MCF 10A (cell line): ENCODE results near the gene PSMC5. TPM values are rescaled to one million over a fixed set of nuclear protein-coding genes. Genes with fewer than 3 reads are reported as not detected.

Experiments used
- BruUV-seq: library from RNA; stranded (reverse); fragments of 400-500 nt; replicated peaks from 2 replicates; lab custom pipeline; 2021; lab: Mats Ljungman, UMichigan
- CTCF ChIA-PET: fragments of 300-600 bp; sonication (Branson Sonifier 250); formaldehyde crosslinking; extraction: SDS; loops from one replicate; lab custom pipeline; 2021; ENCODE audit warnings: antibody characterized with exemption, inconsistent platforms; lab: Yijun Ruan, JAX
- POLR2A ChIA-PET: fragments of 300-600, 350-650 bp; sonication (Branson Sonifier 250); formaldehyde crosslinking; extraction: SDS; loops from one replicate; lab custom pipeline; 2020; ENCODE audit warnings: antibody characterized with exemption, inconsistent platforms; lab: Yijun Ruan, JAX
- DNase-seq: peaks from one replicate; pipeline ENCODE4 v3.0.0-alpha.2; 2018; ENCODE audit not compliant: unreplicated experiment
- H3K27ac Mint-ChIP-seq: one replicate; pipeline ENCODE4 v1.8.0; 2022; ENCODE audit warnings: mild to moderate bottlenecking, low read depth, mixed read lengths; ENCODE audit not compliant: unreplicated experiment
- H3K27me3 Mint-ChIP-seq: one replicate; pipeline ENCODE4 v1.8.0; 2022; ENCODE audit warnings: mixed read lengths; ENCODE audit not compliant: insufficient read depth, unreplicated experiment
- H3K36me3 Mint-ChIP-seq: one replicate; pipeline ENCODE4 v1.8.0; 2022; ENCODE audit warnings: mild to moderate bottlenecking, moderate library complexity, mixed read lengths; ENCODE audit not compliant: insufficient read depth, unreplicated experiment
- H3K4me1 Mint-ChIP-seq: one replicate; pipeline ENCODE4 v1.8.0; 2022; ENCODE audit warnings: mixed read lengths; ENCODE audit not compliant: insufficient read depth, unreplicated experiment
- H3K4me3 Mint-ChIP-seq: one replicate; pipeline ENCODE4 v1.8.0; 2022; ENCODE audit warnings: mild to moderate bottlenecking, moderate library complexity, mixed read lengths; ENCODE audit not compliant: unreplicated experiment
- H3K9me3 Mint-ChIP-seq: one replicate; pipeline ENCODE4 v1.8.0; 2022; ENCODE audit warnings: mixed read lengths; ENCODE audit not compliant: unreplicated experiment
- intact Hi-C: fragments of 100-400 bp; cut with micrococcal nuclease; formaldehyde crosslinking; loops from 2 replicates; pipeline ENCODE4 v1.14.1; 2022
- total RNA-seq: library from RNA; stranded (reverse); gene quantifications from 2 replicates; pipeline ENCODE4 v1.2.3, GENCODE V29; 2022
- TF ChIP-seq, protein P1 (sequence below): fragments of 200-600 bp; IDR thresholded peaks from one replicate; pipeline ENCODE4 v1.8.0; 2022; ENCODE audit warnings: antibody characterized with exemption, mild to moderate bottlenecking; ENCODE audit not compliant: unreplicated experiment

PSMC5 gene
- total RNA-seq, 1 experiment from 2014 or later, result 148 TPM

GRCh38 chr17:63822537-63822936, 4.7 kb upstream of the PSMC5 start:
- Mint-ChIP-seq H3K27me3 (no peaks in the 10 kb centered on the region), H3K4me3 (no peak overlapping the region), H3K4me1 (peaks cover 12% of the 10 kb centered on the region), H3K36me3 (peaks cover 92% of the 10 kb centered on the region), H3K27ac (no peak overlapping the region), H3K9me3 (no peaks in the 10 kb centered on the region)
- POLR2A ChIA-PET, result interaction anchor here (1.2 kb wide), 1 partner anchor 50 kb away, joined by 3 read pairs; no protein-coding TSS in a partner anchor
- CTCF ChIA-PET, result interaction anchor here (0.7 to 1.0 kb wide), 2 partner anchors 13 to 34 kb away, joined by 3 read pairs; no protein-coding TSS in a partner anchor
- BruUV-seq, result no TSS peak
- DNase-seq, result no peak
- intact Hi-C loops, result no loop called here
- TF ChIP-seq, protein P1, sequence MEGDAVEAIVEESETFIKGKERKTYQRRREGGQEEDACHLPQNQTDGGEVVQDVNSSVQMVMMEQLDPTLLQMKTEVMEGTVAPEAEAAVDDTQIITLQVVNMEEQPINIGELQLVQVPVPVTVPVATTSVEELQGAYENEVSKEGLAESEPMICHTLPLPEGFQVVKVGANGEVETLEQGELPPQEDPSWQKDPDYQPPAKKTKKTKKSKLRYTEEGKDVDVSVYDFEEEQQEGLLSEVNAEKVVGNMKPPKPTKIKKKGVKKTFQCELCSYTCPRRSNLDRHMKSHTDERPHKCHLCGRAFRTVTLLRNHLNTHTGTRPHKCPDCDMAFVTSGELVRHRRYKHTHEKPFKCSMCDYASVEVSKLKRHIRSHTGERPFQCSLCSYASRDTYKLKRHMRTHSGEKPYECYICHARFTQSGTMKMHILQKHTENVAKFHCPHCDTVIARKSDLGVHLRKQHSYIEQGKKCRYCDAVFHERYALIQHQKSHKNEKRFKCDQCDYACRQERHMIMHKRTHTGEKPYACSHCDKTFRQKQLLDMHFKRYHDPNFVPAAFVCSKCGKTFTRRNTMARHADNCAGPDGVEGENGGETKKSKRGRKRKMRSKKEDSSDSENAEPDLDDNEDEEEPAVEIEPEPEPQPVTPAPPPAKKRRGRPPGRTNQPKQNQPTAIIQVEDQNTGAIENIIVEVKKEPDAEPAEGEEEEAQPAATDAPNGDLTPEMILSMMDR, result no peak

DNA sequence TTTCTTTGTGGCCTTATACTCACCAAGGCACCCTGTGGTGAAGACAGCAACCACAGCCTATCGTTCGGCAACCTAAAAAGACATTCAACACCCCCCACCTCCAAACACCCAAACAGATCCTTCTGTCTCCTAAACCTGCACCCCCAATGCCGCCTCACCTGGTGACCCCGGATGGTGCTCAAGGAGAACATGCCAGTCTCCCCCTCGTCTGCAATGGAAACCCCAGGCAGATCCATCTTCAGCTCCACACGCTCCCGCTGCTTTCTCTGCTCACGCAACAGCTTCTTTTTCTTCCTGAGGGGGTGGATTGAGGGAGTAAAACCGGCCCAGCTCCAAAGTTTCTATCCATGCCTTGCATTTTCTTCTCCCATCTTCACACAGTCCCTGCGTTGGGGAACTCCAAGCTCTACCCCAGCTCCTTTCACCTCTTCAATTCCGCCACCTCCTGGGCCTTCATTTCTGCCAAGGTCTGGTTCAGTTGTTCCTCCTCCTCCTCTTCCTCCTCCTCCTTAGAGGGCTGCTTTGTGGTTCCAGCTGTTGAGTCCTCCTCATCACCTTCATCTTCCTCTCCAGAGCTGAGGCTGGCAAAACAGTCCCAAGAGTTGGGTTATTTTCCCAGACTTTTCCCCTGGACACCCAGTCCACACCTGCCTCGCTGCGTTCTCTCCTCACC, 3.4 kb upstream of the PSMC5 start:
- BruUV-seq, result no TSS peak
- Mint-ChIP-seq H3K4me1 (peaks cover 19% of the 10 kb centered on the region), H3K27ac (no peak overlapping the region), H3K9me3 (no peaks in the 10 kb centered on the region), H3K27me3 (no peaks in the 10 kb centered on the region), H3K4me3 (no peak overlapping the region), H3K36me3 (peaks cover 89% of the 10 kb centered on the region)
- POLR2A ChIA-PET, result interaction anchor here (0.7 to 8.7 kb wide), 3 partner anchors 14 to 81 kb away, joined by 3 to 187 read pairs (median 6); partner anchors contain the start of genes SMARCD2 and STRADA
- TF ChIP-seq, protein P1, result no peak
- CTCF ChIA-PET, result interaction anchor here (0.7 to 2.9 kb wide), 4 partner anchors 9 to 397 kb away, joined by 3 to 9 read pairs (median 3); no protein-coding TSS in a partner anchor
- intact Hi-C loops, result no loop called here
- no peak for DNase-seq

- no TSS peak for BruUV-seq
- H3K4me3 Mint-ChIP-seq, result no peak overlapping the region
- no peak overlapping the region for H3K27ac Mint-ChIP-seq
Measured at GRCh38 chr17:63824362-63824761, 2.9 kb upstream of the PSMC5 start.

More at GRCh38 chr17:63824362-63824761, 2.9 kb upstream of the PSMC5 start:
- TF ChIP-seq, protein P1, result no peak
- POLR2A ChIA-PET, result interaction anchor here (2.2 to 8.7 kb wide), 2 partner anchors 17 to 82 kb away, joined by 6 to 187 read pairs; partner anchors contain the start of genes SMARCD2 and STRADA
- CTCF ChIA-PET, result interaction anchor here (0.7 to 2.9 kb wide), 3 partner anchors 9 to 398 kb away, joined by 3 to 9 read pairs (median 3); no protein-coding TSS in a partner anchor
- H3K36me3 Mint-ChIP-seq, result peaks cover 87% of the 10 kb centered on the region
- H3K27me3 Mint-ChIP-seq, result no peaks in the 10 kb centered on the region
- intact Hi-C loops, result no loop called here
- no peak for DNase-seq
- H3K4me1 Mint-ChIP-seq, result peaks cover 22% of the 10 kb centered on the region
- H3K9me3 Mint-ChIP-seq, result no peaks in the 10 kb centered on the region
